ENCODE measurements around the gene DIO3. TPM values are rescaled to one million over a fixed set of nuclear protein-coding genes. Genes with fewer than 3 reads are reported as not detected.

DIO3 gene
- total RNA-seq, 1 experiment from 2014 or later: 4.4 TPM

DNA sequence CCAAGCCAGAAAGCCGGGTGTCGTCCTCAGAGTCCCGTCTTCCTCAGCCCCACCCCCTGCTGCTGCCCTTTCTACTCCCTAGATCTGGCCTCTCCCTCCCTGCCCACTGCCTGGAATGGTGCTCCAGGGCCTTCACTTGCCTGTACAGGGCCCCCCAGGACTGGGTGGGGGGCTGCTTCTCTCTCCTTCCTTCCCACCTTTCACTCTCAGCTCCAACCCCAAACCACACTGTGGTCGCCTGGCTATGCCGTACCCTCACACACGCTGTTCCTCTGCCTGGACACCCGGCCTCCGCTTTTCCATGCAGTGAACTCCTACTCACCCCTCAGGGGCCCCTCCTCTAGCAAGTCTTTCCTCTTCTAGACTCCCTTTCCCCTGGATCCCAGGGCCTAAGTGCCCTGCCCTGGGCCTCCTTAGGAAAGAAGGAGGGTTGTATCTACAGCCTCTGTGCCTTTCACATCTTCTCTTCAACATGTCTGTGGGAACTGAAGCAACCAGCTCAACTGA lies 25.5 kb upstream of the DIO3 start:
- CTCF ChIA-PET: no interaction called here
- DNase-seq (ENCODE audit: low read depth, low spot score) (no peak), ATAC-seq (no peak)
- Histone ChIP-seq H3K4me3 (ENCODE audit: low read depth in 2 of 2, low read length in 2 of 2) (no peak overlapping the region), H3K36me3 (ENCODE audit: control insufficient read depth, insufficient read depth, low read length) (no peaks in the 10 kb centered on the region), H3K27ac (ENCODE audit: low read length) (no peak overlapping the region), H3K9me3 (ENCODE audit: control insufficient read depth, insufficient read depth, low read depth, low read length) (no peaks in the 10 kb centered on the region), H3K27me3 (ENCODE audit: control insufficient read depth, insufficient read depth, low read length) (no peaks in the 10 kb centered on the region), H3K4me1 (ENCODE audit: control insufficient read depth, insufficient read depth, low read length) (no peaks in the 10 kb centered on the region)
- no TSS peak for BruUV-seq (replicated peaks)
- TF ChIP-seq CTCF (IDR thresholded peaks at IDR 0.05) (no peak), POLR2AphosphoS5 (IDR thresholded peaks at IDR 0.05; ENCODE audit: low read depth, low read length) (no peak)
- TF ChIP-seq, protein P1, sequence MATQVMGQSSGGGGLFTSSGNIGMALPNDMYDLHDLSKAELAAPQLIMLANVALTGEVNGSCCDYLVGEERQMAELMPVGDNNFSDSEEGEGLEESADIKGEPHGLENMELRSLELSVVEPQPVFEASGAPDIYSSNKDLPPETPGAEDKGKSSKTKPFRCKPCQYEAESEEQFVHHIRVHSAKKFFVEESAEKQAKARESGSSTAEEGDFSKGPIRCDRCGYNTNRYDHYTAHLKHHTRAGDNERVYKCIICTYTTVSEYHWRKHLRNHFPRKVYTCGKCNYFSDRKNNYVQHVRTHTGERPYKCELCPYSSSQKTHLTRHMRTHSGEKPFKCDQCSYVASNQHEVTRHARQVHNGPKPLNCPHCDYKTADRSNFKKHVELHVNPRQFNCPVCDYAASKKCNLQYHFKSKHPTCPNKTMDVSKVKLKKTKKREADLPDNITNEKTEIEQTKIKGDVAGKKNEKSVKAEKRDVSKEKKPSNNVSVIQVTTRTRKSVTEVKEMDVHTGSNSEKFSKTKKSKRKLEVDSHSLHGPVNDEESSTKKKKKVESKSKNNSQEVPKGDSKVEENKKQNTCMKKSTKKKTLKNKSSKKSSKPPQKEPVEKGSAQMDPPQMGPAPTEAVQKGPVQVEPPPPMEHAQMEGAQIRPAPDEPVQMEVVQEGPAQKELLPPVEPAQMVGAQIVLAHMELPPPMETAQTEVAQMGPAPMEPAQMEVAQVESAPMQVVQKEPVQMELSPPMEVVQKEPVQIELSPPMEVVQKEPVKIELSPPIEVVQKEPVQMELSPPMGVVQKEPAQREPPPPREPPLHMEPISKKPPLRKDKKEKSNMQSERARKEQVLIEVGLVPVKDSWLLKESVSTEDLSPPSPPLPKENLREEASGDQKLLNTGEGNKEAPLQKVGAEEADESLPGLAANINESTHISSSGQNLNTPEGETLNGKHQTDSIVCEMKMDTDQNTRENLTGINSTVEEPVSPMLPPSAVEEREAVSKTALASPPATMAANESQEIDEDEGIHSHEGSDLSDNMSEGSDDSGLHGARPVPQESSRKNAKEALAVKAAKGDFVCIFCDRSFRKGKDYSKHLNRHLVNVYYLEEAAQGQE (IDR thresholded peaks at IDR 0.05; ENCODE audit: insufficient read depth in 1 of 2, low read depth in 2 of 2, low read length in 1 of 2): no peak
- POLR2A ChIA-PET: no interaction called here
- intact Hi-C loops (cut with micrococcal nuclease; ENCODE audit: unreplicated experiment) (no loop called here), in situ Hi-C loops (cut with HindIII; ENCODE audit: low pct_unique_long_range_greater_than_20kb, low sequenced_read_pairs) (no loop called here)

DNA sequence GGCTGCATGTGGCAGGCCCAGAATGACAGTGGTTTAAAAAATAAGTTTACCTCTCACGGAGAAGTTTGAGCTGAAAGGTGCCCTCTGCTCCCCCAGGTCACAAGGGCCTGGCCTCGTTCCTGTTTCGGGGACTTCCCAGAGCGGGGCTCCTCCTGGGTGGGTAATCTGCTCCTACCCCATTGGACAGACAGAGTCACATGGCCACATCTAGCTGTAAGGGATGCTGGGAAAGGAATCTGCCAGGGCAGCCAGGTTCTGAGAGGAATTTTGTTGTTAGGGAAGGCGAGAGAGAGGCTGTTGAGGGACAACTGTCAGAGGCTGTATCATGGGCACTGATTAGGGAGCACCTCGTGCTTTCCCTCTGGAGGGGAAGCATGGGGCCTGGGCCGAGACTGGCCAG lies 24.0 kb upstream of the DIO3 start:
- no peak overlapping the region for H3K27ac ChIP-seq (ENCODE audit: low read length)
- ATAC-seq (no peak), DNase-seq (ENCODE audit: low read depth, low spot score) (no peak)
- no peak for TF ChIP-seq POLR2AphosphoS5 (IDR thresholded peaks at IDR 0.05; ENCODE audit: low read depth, low read length)
- TF ChIP-seq CTCF (IDR thresholded peaks at IDR 0.05): no peak
- no peak for TF ChIP-seq TCF7L2 (IDR thresholded peaks at IDR 0.05; ENCODE audit: low read depth, low read length)
- TF ChIP-seq SIN3A (IDR thresholded peaks at IDR 0.05; ENCODE audit: borderline replicate concordance, insufficient read depth, low read depth, low read length): no peak
- no peak overlapping the region for H3K4me3 ChIP-seq (ENCODE audit: low read depth in 2 of 2, low read length in 2 of 2)
- ChIA-PET CTCF (no interaction called here), POLR2A (no interaction called here)
- in situ Hi-C loops (cut with HindIII; ENCODE audit: low pct_unique_long_range_greater_than_20kb, low sequenced_read_pairs): no loop called here
- intact Hi-C loops (cut with micrococcal nuclease; ENCODE audit: unreplicated experiment): no loop called here
- H3K9me3 ChIP-seq (ENCODE audit: control insufficient read depth, insufficient read depth, low read depth, low read length): no peaks in the 10 kb centered on the region
- H3K36me3 ChIP-seq (ENCODE audit: control insufficient read depth, insufficient read depth, low read length): no peaks in the 10 kb centered on the region
- no peaks in the 10 kb centered on the region for H3K27me3 ChIP-seq (ENCODE audit: control insufficient read depth, insufficient read depth, low read length)
- no peaks in the 10 kb centered on the region for H3K4me1 ChIP-seq (ENCODE audit: control insufficient read depth, insufficient read depth, low read length)
- BruUV-seq (replicated peaks): no TSS peak
